Esophagus squamous epithelium (tissue), 4 donors: ENCODE results near the gene YPEL3.

Experiments
- CTCF ChIP-seq, 6 experiments: fragments of 450-650 bp in 4 of 6; fragments of 200-600 bp in 2 of 6; sonication (generic) in 2 of 6; IDR thresholded peaks; one replicate each; pipeline ENCODE4 v1.5.1; 2016 to 2019; ENCODE audit warnings: antibody characterized with exemption in 6 of 6, mild to moderate bottlenecking in 4 of 6, moderate library complexity in 4 of 6
- POLR2A ChIP-seq, 4 donors: fragments of 450-650 bp; IDR thresholded peaks; one replicate each; pipeline ENCODE4 v1.6.1; 2017; ENCODE audit warnings: antibody characterized with exemption in 4 of 4, mild to moderate bottlenecking in 4 of 4, moderate library complexity in 3 of 4

- TF ChIP-seq CTCF (IDR thresholded peaks at IDR 0.05): no peak
- no peak for TF ChIP-seq POLR2A (IDR thresholded peaks at IDR 0.05)
Observed at GRCh38 chr16:30132591-30132990, 36.6 kb upstream of the YPEL3 start.
